ENCODE results near the gene RHOF.

The RHOF gene

DNA sequence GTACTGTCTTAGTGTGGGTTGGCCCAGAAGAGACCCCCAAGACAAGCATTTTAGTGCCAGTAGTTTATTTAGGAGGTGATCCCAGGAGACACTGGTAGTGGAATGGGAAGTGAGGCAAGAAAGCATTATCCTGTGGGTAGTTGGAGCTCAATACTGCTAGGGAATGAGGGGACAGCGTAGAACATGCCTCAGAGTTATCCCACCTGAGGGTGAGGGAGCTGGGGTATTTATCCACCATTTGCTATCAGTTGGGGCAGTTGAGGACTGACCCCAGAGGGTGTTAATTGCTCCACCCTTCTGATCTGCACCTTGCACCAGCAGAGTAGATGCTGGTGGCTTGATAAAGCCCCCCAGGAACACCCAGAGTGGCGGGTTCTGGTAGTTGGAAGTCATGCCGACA is 37.9 kb downstream of the RHOF start:
- TF ChIP-seq, protein P1, sequence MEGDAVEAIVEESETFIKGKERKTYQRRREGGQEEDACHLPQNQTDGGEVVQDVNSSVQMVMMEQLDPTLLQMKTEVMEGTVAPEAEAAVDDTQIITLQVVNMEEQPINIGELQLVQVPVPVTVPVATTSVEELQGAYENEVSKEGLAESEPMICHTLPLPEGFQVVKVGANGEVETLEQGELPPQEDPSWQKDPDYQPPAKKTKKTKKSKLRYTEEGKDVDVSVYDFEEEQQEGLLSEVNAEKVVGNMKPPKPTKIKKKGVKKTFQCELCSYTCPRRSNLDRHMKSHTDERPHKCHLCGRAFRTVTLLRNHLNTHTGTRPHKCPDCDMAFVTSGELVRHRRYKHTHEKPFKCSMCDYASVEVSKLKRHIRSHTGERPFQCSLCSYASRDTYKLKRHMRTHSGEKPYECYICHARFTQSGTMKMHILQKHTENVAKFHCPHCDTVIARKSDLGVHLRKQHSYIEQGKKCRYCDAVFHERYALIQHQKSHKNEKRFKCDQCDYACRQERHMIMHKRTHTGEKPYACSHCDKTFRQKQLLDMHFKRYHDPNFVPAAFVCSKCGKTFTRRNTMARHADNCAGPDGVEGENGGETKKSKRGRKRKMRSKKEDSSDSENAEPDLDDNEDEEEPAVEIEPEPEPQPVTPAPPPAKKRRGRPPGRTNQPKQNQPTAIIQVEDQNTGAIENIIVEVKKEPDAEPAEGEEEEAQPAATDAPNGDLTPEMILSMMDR (IDR thresholded peaks at IDR 0.05; ENCODE audit: insufficient read depth, missing control alignments): no peak
- DNase-seq (ENCODE audit: insufficient read length, low spot score) (no peak), FAIRE-seq (no peak)

DNA sequence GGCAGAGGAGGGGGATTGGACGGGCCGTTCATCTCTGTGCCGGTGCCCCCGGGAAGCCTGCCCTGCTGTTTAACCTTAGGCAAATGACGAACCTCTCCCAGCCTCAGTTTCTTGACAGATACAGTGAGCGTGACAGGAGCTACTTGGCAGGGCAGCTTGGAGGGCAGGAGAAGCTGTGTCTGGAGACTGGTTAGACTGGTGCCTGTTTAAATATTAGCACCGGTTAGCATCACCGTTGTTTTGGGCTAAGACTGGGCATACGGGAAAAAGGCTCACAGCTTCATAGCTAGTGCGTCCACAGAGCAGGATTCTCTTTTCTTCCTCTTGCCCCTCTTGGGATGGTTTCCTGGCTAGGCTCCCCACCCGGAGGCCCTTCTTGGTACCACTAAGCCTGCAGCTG is 38.7 kb downstream of the RHOF start:
- TF ChIP-seq, protein P1 (IDR thresholded peaks at IDR 0.05; ENCODE audit: insufficient read depth, missing control alignments): no peak
- DNase-seq (ENCODE audit: insufficient read length, low spot score) (no peak), FAIRE-seq (no peak)

DNA sequence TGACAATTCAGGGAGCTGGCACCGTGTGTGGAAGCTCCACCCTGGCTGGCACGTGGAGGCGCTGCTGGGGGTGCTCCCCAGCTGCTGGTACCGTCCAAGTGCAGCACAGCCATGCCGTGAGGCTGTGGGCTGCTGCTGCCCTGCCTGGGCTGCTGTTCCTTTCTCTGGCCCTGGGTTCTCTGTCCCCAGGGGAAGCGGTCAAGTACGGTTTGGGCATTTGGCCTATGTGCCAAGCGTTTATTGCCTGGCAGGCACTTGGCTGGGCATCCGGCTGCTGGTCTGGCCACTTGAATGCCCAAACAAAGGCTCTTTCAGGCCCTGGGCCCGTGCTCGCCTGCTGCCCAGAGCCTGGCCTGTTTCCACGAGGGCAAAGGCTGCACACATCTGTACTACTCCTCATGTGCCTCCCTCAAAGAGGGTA is 39.6 kb downstream of the RHOF start:
- TF ChIP-seq, protein P1 (IDR thresholded peaks at IDR 0.05; ENCODE audit: insufficient read depth, missing control alignments): no peak
- no peak for DNase-seq (ENCODE audit: insufficient read length, low spot score)
- no peak for FAIRE-seq

DNA sequence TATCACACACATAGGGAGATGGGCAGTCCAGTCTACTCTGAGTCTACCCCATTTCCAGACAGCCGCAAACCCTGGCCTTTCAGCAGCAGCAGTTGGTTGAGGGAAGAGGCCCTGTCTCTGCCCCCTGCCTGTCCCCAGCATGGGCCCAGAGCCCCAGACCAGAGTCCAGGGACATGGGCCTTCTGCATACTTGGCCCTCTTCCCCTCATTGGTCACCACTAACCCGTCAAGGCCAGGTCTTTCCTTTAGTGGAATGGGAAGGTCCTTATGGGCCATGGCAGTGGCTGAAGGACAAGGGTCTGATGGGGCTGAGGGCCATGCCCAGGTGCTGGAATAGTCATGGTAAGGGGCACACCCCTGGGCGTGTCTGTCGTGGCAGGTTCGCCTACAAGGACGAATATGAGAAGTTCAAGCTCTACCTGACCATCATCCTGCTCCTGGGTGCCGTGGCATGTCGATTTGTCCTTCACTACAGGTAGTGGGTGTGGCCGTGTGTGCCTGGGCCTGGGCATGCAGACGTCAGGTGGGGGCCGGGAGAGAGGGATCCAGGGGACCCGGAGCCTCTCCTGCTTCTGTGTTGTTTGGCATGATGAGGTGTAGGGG is 41.6 kb downstream of the RHOF start:
- no peak for FAIRE-seq
- DNase-seq (ENCODE audit: insufficient read length, low spot score): no peak
- TF ChIP-seq, protein P1 (IDR thresholded peaks at IDR 0.05; ENCODE audit: insufficient read depth, missing control alignments): no peak

DNA sequence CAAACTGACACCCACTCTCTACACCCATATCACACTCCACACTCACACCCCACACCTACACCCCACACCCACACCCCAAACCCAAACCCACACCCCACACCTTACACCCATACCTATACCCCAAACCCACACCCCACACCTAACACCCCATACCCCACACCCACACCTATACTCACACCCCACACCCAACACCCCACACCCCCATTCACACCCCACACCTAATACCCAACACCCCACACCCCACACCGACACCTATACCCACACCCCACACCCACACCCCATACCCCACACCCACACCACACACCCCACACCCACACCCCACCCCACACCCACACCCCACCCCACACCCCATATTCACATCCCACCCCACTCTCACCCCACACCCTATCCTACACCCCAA is 42.5 kb downstream of the RHOF start:
- no peak for FAIRE-seq
- TF ChIP-seq, protein P1 (IDR thresholded peaks at IDR 0.05; ENCODE audit: insufficient read depth, missing control alignments): no peak
- no peak for DNase-seq (ENCODE audit: insufficient read length, low spot score)

DNA sequence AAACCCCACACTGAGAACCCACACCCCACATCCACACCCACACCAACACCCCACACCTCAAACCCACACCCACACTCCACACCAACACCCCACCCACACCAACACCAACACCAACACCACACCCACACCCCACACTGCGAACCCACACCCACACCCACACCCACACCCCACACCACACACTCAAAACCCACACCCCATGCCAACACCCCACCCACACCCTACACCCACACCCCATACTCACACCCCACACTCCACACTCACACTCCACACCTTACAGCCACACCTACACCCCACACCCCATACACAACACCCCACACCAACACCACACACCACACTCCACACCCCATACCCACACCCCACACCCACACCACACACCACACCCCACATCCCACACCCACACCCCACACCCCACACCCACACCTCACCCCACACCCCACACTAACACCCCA is 43.0 kb downstream of the RHOF start:
- FAIRE-seq (no peak), DNase-seq (ENCODE audit: insufficient read length, low spot score) (no peak)
- TF ChIP-seq, protein P1 (IDR thresholded peaks at IDR 0.05; ENCODE audit: insufficient read depth, missing control alignments): no peak

DNA sequence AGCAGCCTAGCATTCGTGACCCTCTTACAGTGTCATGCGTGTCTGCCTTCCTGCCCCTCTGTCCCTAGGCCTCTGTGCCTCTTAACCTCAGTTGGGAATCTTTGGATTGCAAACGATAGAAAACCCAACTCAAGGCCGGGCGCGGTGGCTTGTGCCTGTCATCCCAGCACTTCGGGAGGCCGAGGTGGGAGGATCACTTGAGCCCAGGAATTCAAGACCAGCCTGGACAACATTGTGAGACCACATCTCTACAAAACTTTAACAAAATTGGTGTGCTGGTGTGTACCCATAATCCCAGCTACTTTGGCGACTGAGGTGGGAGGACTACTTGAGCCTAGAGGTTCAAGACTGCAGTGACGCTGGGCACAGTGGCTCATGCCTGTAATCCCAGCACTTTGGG is 44.2 kb downstream of the RHOF start:
- TF ChIP-seq, protein P1 (IDR thresholded peaks at IDR 0.05; ENCODE audit: insufficient read depth, missing control alignments): no peak
- DNase-seq (ENCODE audit: insufficient read length, low spot score) (no peak), FAIRE-seq (no peak)
